Osteocyte (in vitro differentiated cells): ENCODE measurements around the gene PRDM16. TPM values are rescaled to one million over a fixed set of nuclear protein-coding genes. Genes with fewer than 3 reads are reported as not detected.

Source experiments
- DNase-seq: peaks from one replicate; pipeline ENCODE4 v3.0.0; 2021; ENCODE audit warnings: mixed read lengths; ENCODE audit not compliant: unreplicated experiment; ENCODE audit errors: extremely low spot score
- H3K27ac Mint-ChIP-seq: one replicate; pipeline ENCODE4 v1.8.0; 2021; ENCODE audit warnings: mild to moderate bottlenecking, mixed read lengths; ENCODE audit not compliant: unreplicated experiment
- H3K27me3 Mint-ChIP-seq: one replicate; pipeline ENCODE4 v1.8.0; 2021; ENCODE audit warnings: mixed read lengths; ENCODE audit not compliant: unreplicated experiment
- H3K36me3 Mint-ChIP-seq: one replicate; pipeline ENCODE4 v1.8.0; 2021; ENCODE audit warnings: mixed read lengths; ENCODE audit not compliant: unreplicated experiment
- H3K4me1 Mint-ChIP-seq: one replicate; pipeline ENCODE4 v1.8.0; 2021; ENCODE audit warnings: mixed read lengths; ENCODE audit not compliant: unreplicated experiment
- H3K4me3 Mint-ChIP-seq: one replicate; pipeline ENCODE4 v1.8.0; 2021; ENCODE audit warnings: mild to moderate bottlenecking, moderate library complexity, mixed read lengths; ENCODE audit not compliant: unreplicated experiment
- H3K9me3 Mint-ChIP-seq: one replicate; pipeline ENCODE4 v1.8.0; 2021; ENCODE audit warnings: mixed read lengths; ENCODE audit not compliant: unreplicated experiment
- total RNA-seq: library from RNA; stranded (reverse); gene quantifications from 2 replicates; pipeline ENCODE4 v1.2.1, GENCODE V29; 2021
- TF ChIP-seq, protein P1 (sequence below): fragments of 200-600 bp; sonication (generic); IDR thresholded peaks from 2 replicates; pipeline ENCODE4 v1.5.0; 2021; ENCODE audit warnings: antibody characterized with exemption, mild to moderate bottlenecking, moderate library complexity

PRDM16 gene
- total RNA-seq, 1 donor from 2014 or later, result 7.1 TPM

DNA sequence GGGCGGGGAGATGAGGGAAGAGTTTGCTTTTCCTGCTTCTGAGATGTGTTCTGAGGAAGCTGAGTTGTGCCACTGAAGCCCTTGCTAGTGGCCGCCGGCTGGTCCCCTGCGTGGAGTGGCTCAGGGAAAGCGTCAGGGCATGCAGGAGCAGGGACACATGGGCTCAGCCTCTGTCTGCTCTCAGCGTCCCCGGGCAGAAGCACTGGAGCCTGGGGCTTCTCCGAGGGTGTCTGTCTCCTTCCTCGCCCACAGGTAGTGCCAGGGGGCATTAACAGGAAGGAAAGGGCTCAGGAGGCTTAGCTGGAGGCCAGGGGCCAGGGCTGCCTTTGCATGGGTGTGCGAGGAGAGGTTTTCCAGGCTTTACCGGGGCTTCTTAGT lies 7.3 kb downstream of the PRDM16 start:
- Mint-ChIP-seq H3K36me3 (no peaks in the 10 kb centered on the region), H3K4me1 (peaks cover 2% of the 10 kb centered on the region), H3K27ac (no peak overlapping the region), H3K27me3 (no peaks in the 10 kb centered on the region), H3K4me3 (no peak overlapping the region), H3K9me3 (no peaks in the 10 kb centered on the region)
- no peak for DNase-seq
- TF ChIP-seq, protein P1, sequence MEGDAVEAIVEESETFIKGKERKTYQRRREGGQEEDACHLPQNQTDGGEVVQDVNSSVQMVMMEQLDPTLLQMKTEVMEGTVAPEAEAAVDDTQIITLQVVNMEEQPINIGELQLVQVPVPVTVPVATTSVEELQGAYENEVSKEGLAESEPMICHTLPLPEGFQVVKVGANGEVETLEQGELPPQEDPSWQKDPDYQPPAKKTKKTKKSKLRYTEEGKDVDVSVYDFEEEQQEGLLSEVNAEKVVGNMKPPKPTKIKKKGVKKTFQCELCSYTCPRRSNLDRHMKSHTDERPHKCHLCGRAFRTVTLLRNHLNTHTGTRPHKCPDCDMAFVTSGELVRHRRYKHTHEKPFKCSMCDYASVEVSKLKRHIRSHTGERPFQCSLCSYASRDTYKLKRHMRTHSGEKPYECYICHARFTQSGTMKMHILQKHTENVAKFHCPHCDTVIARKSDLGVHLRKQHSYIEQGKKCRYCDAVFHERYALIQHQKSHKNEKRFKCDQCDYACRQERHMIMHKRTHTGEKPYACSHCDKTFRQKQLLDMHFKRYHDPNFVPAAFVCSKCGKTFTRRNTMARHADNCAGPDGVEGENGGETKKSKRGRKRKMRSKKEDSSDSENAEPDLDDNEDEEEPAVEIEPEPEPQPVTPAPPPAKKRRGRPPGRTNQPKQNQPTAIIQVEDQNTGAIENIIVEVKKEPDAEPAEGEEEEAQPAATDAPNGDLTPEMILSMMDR, result no peak

- DNase-seq, result no peak
- Mint-ChIP-seq H3K36me3 (no peaks in the 10 kb centered on the region), H3K9me3 (no peaks in the 10 kb centered on the region), H3K27ac (no peak overlapping the region), H3K4me1 (peaks cover 2% of the 10 kb centered on the region), H3K27me3 (no peaks in the 10 kb centered on the region), H3K4me3 (no peak overlapping the region)
- TF ChIP-seq, protein P1, result no peak
Measured at GRCh38 chr1:3077081-3077480, 8.1 kb downstream of the PRDM16 start.

DNA sequence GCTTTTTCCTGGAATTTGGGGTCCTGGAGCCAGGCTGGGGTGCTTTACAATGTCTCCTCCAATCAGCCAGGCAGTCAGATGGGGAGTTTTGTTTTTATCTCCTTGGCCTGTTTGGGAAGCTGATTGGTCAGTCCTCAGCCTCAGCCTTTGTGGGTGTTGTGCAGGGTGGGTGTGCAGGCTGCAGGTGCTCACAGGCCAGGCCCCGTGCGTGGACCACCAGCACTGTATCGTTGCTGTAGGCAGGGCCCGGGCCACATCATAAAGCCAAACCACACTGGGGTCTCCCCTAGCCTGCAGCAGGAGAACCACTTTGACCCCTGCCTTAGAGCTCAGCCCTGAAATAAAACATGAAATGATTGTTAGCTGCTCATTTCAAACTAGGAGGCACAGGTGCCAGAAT lies 8.6 kb downstream of the PRDM16 start:
- no peak overlapping the region for H3K4me3 Mint-ChIP-seq
- TF ChIP-seq, protein P1, result no peak
- H3K4me1 Mint-ChIP-seq, result peaks cover 2% of the 10 kb centered on the region
- DNase-seq, result no peak
- H3K36me3 Mint-ChIP-seq, result no peaks in the 10 kb centered on the region
- no peak overlapping the region for H3K27ac Mint-ChIP-seq
- no peaks in the 10 kb centered on the region for H3K27me3 Mint-ChIP-seq
- H3K9me3 Mint-ChIP-seq, result no peaks in the 10 kb centered on the region

DNA sequence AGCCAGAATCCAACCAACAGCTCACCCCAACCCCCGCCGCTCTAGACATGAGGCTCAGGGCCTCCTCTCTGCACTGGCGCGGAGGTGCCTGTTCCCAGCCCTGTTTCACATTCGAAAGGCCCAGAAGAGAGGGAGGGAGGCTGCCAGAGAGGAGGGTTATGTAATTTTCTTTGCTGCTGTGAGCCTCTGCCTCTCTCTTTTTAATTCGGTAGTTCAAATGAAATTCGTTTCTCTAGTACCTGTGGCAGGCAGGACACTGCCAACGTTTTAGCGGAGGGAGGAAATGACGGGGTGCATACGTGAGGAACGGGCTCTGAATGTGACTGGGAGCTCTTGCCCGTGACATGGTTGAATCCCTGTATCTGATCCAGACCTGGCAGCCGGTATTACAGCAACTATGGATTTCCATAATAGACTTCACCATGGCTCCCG lies 9.4 kb downstream of the PRDM16 start:
- no peak overlapping the region for H3K27ac Mint-ChIP-seq
- H3K27me3 Mint-ChIP-seq, result no peaks in the 10 kb centered on the region
- H3K36me3 Mint-ChIP-seq, result no peaks in the 10 kb centered on the region
- no peaks in the 10 kb centered on the region for H3K9me3 Mint-ChIP-seq
- TF ChIP-seq, protein P1, result no peak
- peaks cover 2% of the 10 kb centered on the region for H3K4me1 Mint-ChIP-seq
- DNase-seq, result no peak
- H3K4me3 Mint-ChIP-seq, result no peak overlapping the region

DNA sequence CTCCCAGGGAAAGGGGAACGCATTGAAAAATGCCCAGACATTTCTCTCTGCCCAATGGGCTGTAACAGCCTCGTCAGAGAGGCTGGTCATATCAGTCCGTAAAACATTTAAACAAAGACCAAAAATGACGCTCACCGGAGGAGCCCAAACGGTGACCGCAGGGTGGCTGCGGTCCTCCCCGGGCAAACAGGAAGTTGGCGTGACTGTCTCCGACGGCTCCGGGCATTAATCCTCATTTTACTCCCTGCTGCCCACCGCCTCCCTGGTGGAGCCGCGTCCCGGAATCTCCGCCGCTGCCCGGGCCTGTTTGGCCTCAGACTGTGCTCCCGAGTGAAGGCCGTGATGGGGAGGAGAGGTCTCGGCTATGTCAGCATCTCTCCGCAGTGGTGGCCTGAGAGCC lies 9.9 kb downstream of the PRDM16 start:
- Mint-ChIP-seq H3K4me1 (peaks cover 2% of the 10 kb centered on the region), H3K27me3 (no peaks in the 10 kb centered on the region), H3K9me3 (no peaks in the 10 kb centered on the region), H3K4me3 (no peak overlapping the region), H3K27ac (no peak overlapping the region), H3K36me3 (no peaks in the 10 kb centered on the region)
- DNase-seq, result no peak
- TF ChIP-seq, protein P1, result no peak
